WTC11 (cell line): Measurements from ENCODE around the gene PPP1R1B. TPM values are rescaled to one million over a fixed set of nuclear protein-coding genes. Genes with fewer than 3 reads are reported as not detected.
A peak's percentile ranks its signal among the peaks of the same experiment; 100 is the strongest.

Source experiments
- CREB1 ChIP-seq: sonication (generic); formaldehyde crosslinking; IDR thresholded peaks from 2 replicates; pipeline ENCODE4 v1.8.0; 2023; ENCODE audit warnings: mild to moderate bottlenecking, missing genetic modification reagents
- FOXJ3 ChIP-seq: sonication (generic); formaldehyde crosslinking; IDR thresholded peaks from 2 replicates; pipeline ENCODE4 v1.9.0; 2021; ENCODE audit warnings: missing genetic modification reagents, mild to moderate bottlenecking, borderline replicate concordance
- FOXK1 ChIP-seq: sonication (generic); formaldehyde crosslinking; IDR thresholded peaks from 2 replicates; pipeline ENCODE4 v1.8.0; 2022; ENCODE audit warnings: mild to moderate bottlenecking, moderate library complexity, missing genetic modification reagents
- GTF2I ChIP-seq: fragments of 250-450 bp; sonication (Bioruptor Pico); conservative IDR thresholded peaks from 2 replicates; pipeline ENCODE4 v1.4.0; 2021; ENCODE audit warnings: mild to moderate bottlenecking
- NFE2L1 ChIP-seq: sonication (generic); formaldehyde crosslinking; IDR thresholded peaks from 2 replicates; pipeline ENCODE4 v1.8.1; 2023; ENCODE audit warnings: missing genetic modification reagents
- NR3C1 ChIP-seq: sonication (generic); formaldehyde crosslinking; conservative IDR thresholded peaks from 2 replicates; pipeline ENCODE4 v1.8.1; 2023; ENCODE audit warnings: low read depth, mild to moderate bottlenecking, missing genetic modification reagents
- SMAD3 ChIP-seq: sonication (generic); formaldehyde crosslinking; IDR thresholded peaks from 2 replicates; pipeline ENCODE4 v1.8.0; 2022; ENCODE audit warnings: missing genetic modification reagents, mild to moderate bottlenecking, borderline replicate concordance
- SOX15 ChIP-seq: fragments of 250-450 bp; sonication (Bioruptor Pico); IDR thresholded peaks from 2 replicates; pipeline ENCODE4 v1.9.0; 2021; ENCODE audit warnings: mild to moderate bottlenecking
- TCF7 ChIP-seq: sonication (generic); formaldehyde crosslinking; IDR thresholded peaks from 2 replicates; pipeline ENCODE4 v1.8.0; 2022; ENCODE audit warnings: mild to moderate bottlenecking, low read depth, missing genetic modification reagents, moderate library complexity
- ZNF121 ChIP-seq: sonication (generic); formaldehyde crosslinking; IDR thresholded peaks from 2 replicates; pipeline ENCODE4 v1.8.0; 2023; ENCODE audit warnings: missing genetic modification reagents
- ZNF423 ChIP-seq: fragments of 250-450 bp; sonication (Bioruptor Pico); IDR thresholded peaks from 2 replicates; pipeline ENCODE4 v2.1.2; 2022; ENCODE audit warnings: mild to moderate bottlenecking, moderate library complexity
- ZNF671 ChIP-seq: fragments of 250-450 bp; sonication (Bioruptor Pico); IDR thresholded peaks from 2 replicates; pipeline ENCODE4 v1.8.0; 2021; ENCODE audit warnings: mild to moderate bottlenecking
- total RNA-seq: library from RNA; stranded (reverse); gene quantifications from 3 replicates; pipeline ENCODE4 v1.2.3, GENCODE V29; 2021
- TF ChIP-seq, protein P1 (sequence below): fragments of 250-450 bp; sonication (Bioruptor Pico); IDR thresholded peaks from 2 replicates; pipeline ENCODE4 v1.9.0; 2021; ENCODE audit warnings: mild to moderate bottlenecking, borderline replicate concordance
- TF ChIP-seq, protein P2 (sequence below): sonication (generic); formaldehyde crosslinking; IDR thresholded peaks from 2 replicates; pipeline ENCODE4 v1.8.1; 2022; ENCODE audit warnings: low read depth, missing genetic modification reagents, borderline replicate concordance
- TF ChIP-seq, protein P3 (sequence below): sonication (generic); formaldehyde crosslinking; IDR thresholded peaks from 2 replicates; pipeline ENCODE4 v1.8.1; 2023; ENCODE audit warnings: mild to moderate bottlenecking, moderate library complexity, missing genetic modification reagents
- TF ChIP-seq, protein P4 (sequence below): sonication (generic); formaldehyde crosslinking; IDR thresholded peaks from 2 replicates; pipeline ENCODE4 v1.8.0; 2023; ENCODE audit warnings: mild to moderate bottlenecking, missing genetic modification reagents
- TF ChIP-seq, protein P5 (sequence below): sonication (generic); formaldehyde crosslinking; IDR thresholded peaks from 2 replicates; pipeline ENCODE4 v1.8.0; 2022; ENCODE audit warnings: mild to moderate bottlenecking, missing genetic modification reagents
- TF ChIP-seq, protein P6 (sequence below): fragments of 250-450 bp; sonication (Bioruptor Pico); IDR thresholded peaks from 2 replicates; pipeline ENCODE4 v2.1.2; 2022; ENCODE audit warnings: mild to moderate bottlenecking, moderate library complexity
- TF ChIP-seq, protein P7 (sequence below): sonication (generic); formaldehyde crosslinking; IDR thresholded peaks from 2 replicates; pipeline ENCODE4 v1.8.0; 2023; ENCODE audit warnings: missing genetic modification reagents, mild to moderate bottlenecking, borderline replicate concordance

The PPP1R1B gene
- total RNA-seq, 1 experiment from 2014 or later, result 20.5 TPM

DNA sequence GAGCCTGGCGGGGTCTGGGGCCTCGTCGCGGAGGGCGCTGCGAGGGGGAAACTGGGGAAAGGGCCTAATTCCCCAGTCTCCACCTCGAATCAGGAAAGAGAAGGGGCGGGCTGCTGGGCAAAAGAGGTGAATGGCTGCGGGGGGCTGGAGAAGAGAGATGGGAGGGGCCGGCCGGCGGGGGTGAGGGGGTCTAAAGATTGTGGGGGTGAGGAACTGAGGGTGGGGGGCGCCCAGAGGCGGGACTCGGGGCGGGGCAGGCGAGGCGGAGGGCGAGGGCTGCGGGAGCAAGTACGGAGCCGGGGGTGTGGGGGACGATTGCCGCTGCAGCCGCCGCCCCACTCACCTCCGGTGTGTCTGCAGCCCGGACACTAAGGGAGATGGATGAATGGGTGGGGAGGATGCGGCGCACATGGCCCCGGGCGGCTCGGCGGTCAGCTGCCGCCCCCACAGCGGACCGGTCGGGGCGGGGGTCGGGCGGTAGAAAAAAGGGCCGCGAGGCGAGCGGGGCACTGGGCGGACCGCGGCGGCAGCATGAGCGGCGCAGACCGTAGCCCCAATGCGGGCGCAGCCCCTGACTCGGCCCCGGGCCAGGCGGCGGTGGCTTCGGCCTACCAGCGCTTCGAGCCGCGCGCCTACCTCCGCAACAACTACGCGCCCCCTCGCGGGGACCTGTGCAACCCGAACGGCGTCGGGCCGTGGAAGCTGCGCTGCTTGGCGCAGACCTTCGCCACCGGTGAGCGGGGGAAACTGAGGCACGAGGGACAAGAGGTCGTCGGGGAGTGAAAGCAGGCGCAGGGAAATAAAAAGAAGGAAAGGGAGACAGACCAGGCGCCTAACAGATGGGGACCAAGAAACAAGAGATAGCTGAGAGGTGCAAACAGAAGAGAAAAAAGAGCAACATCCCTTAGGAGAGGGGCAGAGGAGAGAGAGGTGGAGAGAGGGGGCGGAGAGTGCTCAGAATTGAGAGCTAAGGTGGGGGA lies 41.5 kb downstream of the PPP1R1B start, which contains the start of gene PNMT (continued):
- TF ChIP-seq, protein P1, sequence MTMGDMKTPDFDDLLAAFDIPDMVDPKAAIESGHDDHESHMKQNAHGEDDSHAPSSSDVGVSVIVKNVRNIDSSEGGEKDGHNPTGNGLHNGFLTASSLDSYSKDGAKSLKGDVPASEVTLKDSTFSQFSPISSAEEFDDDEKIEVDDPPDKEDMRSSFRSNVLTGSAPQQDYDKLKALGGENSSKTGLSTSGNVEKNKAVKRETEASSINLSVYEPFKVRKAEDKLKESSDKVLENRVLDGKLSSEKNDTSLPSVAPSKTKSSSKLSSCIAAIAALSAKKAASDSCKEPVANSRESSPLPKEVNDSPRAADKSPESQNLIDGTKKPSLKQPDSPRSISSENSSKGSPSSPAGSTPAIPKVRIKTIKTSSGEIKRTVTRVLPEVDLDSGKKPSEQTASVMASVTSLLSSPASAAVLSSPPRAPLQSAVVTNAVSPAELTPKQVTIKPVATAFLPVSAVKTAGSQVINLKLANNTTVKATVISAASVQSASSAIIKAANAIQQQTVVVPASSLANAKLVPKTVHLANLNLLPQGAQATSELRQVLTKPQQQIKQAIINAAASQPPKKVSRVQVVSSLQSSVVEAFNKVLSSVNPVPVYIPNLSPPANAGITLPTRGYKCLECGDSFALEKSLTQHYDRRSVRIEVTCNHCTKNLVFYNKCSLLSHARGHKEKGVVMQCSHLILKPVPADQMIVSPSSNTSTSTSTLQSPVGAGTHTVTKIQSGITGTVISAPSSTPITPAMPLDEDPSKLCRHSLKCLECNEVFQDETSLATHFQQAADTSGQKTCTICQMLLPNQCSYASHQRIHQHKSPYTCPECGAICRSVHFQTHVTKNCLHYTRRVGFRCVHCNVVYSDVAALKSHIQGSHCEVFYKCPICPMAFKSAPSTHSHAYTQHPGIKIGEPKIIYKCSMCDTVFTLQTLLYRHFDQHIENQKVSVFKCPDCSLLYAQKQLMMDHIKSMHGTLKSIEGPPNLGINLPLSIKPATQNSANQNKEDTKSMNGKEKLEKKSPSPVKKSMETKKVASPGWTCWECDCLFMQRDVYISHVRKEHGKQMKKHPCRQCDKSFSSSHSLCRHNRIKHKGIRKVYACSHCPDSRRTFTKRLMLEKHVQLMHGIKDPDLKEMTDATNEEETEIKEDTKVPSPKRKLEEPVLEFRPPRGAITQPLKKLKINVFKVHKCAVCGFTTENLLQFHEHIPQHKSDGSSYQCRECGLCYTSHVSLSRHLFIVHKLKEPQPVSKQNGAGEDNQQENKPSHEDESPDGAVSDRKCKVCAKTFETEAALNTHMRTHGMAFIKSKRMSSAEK (CRISPR knock-in tag), result no peak
- TF ChIP-seq, protein P2, sequence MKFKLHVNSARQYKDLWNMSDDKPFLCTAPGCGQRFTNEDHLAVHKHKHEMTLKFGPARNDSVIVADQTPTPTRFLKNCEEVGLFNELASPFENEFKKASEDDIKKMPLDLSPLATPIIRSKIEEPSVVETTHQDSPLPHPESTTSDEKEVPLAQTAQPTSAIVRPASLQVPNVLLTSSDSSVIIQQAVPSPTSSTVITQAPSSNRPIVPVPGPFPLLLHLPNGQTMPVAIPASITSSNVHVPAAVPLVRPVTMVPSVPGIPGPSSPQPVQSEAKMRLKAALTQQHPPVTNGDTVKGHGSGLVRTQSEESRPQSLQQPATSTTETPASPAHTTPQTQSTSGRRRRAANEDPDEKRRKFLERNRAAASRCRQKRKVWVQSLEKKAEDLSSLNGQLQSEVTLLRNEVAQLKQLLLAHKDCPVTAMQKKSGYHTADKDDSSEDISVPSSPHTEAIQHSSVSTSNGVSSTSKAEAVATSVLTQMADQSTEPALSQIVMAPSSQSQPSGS (CRISPR knock-in tag), result no peak
- TF ChIP-seq CREB1 (CRISPR knock-in tag) (no peak), SMAD3 (CRISPR knock-in tag) (no peak), SOX15 (CRISPR knock-in tag) (no peak), ZNF423 (peak; percentile 26; the same call in 1 of the 2 replicates), FOXJ3 (no peak), TCF7 (CRISPR knock-in tag) (no peak), ZNF671 (CRISPR knock-in tag) (no peak), NFE2L1 (no peak; the same call in 1 of the 2 replicates), NR3C1 (no peak), ZNF121 (CRISPR knock-in tag) (0 out of 2 replicates have a peak, but pooled peaks have one; percentile 9), FOXK1 (CRISPR knock-in tag) (peak; percentile 41; the same call in 1 of the 2 replicates), GTF2I (CRISPR knock-in tag) (no peak)
- TF ChIP-seq, protein P3, sequence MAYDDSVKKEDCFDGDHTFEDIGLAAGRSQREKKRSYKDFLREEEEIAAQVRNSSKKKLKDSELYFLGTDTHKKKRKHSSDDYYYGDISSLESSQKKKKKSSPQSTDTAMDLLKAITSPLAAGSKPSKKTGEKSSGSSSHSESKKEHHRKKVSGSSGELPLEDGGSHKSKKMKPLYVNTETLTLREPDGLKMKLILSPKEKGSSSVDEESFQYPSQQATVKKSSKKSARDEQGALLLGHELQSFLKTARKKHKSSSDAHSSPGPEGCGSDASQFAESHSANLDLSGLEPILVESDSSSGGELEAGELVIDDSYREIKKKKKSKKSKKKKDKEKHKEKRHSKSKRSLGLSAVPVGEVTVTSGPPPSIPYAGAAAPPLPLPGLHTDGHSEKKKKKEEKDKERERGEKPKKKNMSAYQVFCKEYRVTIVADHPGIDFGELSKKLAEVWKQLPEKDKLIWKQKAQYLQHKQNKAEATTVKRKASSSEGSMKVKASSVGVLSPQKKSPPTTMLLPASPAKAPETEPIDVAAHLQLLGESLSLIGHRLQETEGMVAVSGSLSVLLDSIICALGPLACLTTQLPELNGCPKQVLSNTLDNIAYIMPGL (CRISPR knock-in tag), result peak; percentile 100
- TF ChIP-seq, protein P4, sequence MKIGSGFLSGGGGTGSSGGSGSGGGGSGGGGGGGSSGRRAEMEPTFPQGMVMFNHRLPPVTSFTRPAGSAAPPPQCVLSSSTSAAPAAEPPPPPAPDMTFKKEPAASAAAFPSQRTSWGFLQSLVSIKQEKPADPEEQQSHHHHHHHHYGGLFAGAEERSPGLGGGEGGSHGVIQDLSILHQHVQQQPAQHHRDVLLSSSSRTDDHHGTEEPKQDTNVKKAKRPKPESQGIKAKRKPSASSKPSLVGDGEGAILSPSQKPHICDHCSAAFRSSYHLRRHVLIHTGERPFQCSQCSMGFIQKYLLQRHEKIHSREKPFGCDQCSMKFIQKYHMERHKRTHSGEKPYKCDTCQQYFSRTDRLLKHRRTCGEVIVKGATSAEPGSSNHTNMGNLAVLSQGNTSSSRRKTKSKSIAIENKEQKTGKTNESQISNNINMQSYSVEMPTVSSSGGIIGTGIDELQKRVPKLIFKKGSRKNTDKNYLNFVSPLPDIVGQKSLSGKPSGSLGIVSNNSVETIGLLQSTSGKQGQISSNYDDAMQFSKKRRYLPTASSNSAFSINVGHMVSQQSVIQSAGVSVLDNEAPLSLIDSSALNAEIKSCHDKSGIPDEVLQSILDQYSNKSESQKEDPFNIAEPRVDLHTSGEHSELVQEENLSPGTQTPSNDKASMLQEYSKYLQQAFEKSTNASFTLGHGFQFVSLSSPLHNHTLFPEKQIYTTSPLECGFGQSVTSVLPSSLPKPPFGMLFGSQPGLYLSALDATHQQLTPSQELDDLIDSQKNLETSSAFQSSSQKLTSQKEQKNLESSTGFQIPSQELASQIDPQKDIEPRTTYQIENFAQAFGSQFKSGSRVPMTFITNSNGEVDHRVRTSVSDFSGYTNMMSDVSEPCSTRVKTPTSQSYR (CRISPR knock-in tag), result no peak
- TF ChIP-seq, protein P5, sequence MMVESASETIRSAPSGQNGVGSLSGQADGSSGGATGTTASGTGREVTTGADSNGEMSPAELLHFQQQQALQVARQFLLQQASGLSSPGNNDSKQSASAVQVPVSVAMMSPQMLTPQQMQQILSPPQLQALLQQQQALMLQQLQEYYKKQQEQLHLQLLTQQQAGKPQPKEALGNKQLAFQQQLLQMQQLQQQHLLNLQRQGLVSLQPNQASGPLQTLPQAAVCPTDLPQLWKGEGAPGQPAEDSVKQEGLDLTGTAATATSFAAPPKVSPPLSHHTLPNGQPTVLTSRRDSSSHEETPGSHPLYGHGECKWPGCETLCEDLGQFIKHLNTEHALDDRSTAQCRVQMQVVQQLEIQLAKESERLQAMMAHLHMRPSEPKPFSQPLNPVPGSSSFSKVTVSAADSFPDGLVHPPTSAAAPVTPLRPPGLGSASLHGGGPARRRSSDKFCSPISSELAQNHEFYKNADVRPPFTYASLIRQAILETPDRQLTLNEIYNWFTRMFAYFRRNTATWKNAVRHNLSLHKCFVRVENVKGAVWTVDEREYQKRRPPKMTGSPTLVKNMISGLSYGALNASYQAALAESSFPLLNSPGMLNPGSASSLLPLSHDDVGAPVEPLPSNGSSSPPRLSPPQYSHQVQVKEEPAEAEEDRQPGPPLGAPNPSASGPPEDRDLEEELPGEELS, result peak; percentile 71; the same call in 1 of the 2 replicates
- TF ChIP-seq, protein P6, sequence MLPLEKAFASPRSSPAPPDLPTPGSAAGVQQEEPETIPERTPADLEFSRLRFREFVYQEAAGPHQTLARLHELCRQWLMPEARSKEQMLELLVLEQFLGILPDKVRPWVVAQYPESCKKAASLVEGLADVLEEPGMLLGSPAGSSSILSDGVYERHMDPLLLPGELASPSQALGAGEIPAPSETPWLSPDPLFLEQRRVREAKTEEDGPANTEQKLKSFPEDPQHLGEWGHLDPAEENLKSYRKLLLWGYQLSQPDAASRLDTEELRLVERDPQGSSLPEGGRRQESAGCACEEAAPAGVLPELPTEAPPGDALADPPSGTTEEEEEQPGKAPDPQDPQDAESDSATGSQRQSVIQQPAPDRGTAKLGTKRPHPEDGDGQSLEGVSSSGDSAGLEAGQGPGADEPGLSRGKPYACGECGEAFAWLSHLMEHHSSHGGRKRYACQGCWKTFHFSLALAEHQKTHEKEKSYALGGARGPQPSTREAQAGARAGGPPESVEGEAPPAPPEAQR, result no peak
- TF ChIP-seq, protein P7, sequence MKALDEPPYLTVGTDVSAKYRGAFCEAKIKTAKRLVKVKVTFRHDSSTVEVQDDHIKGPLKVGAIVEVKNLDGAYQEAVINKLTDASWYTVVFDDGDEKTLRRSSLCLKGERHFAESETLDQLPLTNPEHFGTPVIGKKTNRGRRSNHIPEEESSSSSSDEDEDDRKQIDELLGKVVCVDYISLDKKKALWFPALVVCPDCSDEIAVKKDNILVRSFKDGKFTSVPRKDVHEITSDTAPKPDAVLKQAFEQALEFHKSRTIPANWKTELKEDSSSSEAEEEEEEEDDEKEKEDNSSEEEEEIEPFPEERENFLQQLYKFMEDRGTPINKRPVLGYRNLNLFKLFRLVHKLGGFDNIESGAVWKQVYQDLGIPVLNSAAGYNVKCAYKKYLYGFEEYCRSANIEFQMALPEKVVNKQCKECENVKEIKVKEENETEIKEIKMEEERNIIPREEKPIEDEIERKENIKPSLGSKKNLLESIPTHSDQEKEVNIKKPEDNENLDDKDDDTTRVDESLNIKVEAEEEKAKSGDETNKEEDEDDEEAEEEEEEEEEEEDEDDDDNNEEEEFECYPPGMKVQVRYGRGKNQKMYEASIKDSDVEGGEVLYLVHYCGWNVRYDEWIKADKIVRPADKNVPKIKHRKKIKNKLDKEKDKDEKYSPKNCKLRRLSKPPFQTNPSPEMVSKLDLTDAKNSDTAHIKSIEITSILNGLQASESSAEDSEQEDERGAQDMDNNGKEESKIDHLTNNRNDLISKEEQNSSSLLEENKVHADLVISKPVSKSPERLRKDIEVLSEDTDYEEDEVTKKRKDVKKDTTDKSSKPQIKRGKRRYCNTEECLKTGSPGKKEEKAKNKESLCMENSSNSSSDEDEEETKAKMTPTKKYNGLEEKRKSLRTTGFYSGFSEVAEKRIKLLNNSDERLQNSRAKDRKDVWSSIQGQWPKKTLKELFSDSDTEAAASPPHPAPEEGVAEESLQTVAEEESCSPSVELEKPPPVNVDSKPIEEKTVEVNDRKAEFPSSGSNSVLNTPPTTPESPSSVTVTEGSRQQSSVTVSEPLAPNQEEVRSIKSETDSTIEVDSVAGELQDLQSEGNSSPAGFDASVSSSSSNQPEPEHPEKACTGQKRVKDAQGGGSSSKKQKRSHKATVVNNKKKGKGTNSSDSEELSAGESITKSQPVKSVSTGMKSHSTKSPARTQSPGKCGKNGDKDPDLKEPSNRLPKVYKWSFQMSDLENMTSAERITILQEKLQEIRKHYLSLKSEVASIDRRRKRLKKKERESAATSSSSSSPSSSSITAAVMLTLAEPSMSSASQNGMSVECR (CRISPR knock-in tag), result no peak
